NCI-H82 treated with DMSO at 0.1 percent for 48 hours (cell line): ENCODE results near the gene SLC6A7.

Experiments used
- DNase-seq: peaks from one replicate; lab custom pipeline; 2025; ENCODE audit not compliant: unreplicated experiment; lab: John Stamatoyannopoulos, UW

Gene SLC6A7

GRCh38 chr5:150189728-150190502 lies at the start of gene SLC6A7:
TSS of gene SLC6A7 (plus strand) at chr5:150190062. CDS start at chr5:150190328, 266 bp downstream.
- no peak for DNase-seq

GRCh38 chr5:150140830-150141229 lies 49.0 kb upstream of the SLC6A7 start:
- no peak for DNase-seq

DNA sequence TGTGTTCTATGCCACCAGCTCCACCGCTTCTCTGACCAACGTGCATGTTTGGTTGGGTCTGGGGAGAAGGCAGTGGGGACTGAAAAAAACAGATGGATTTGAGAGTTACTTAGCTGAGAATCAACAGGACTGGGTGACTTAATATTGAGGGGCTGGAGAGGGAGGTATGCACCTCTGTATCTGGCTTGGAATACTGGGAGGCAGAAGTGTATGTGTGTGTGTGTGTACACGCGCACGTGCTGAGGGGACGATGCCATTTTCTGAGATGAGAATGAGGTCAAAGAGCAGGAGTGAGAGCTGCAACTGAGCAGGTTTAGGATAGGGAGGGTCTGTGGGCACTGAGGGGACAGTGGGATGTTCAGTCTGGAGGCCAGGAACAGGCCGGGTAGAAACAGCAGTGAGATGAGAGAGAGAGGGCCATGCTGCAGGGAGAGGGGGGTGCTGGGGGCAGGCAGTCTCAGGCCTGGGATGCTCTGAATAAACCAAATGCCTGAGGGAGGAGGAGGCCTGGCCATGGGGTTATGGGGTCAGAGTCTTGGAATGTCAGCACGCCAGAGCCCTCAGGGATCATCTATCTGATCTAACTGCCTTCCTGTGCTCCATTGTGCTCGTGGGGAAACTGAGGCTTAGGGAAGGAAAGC lies 48.2 kb upstream of the SLC6A7 start:
- DNase-seq, result no peak

DNA sequence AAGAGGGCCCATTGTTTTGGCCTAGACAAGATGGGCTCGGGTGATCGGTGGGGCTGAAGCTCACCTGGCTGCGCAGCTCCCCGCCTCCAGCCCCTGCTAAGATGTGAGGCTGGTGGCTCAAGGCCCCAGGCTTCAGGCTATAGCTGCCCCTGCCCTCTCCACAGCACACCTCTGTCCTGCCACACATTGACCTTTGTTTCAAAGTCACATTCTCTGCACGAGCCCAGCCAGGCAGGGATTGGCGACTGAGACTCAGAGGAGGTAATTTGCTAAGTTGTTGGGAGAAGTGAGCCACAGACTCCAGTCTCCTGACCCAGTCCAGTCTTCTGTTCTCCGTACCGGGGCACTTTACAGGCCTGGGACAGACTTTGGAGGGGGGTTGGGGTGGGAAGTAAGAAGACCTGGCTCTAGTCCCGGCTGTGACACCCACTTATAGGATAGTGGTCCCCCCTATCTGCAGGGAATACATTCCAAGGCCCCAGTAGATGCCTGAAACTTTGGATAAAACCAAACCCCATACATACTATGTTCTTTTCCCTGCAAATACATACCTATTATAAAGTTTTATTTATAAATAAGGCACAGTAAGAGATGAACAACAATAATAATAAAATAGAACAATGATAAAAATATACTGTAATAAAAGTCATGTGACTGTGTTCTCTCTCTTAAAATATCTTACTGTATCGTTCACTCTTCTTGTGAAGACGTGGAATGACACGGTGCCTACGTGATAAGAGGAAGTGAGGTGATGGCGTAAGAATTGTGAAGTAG lies 47.5 kb upstream of the SLC6A7 start:
- DNase-seq, result no peak

DNA sequence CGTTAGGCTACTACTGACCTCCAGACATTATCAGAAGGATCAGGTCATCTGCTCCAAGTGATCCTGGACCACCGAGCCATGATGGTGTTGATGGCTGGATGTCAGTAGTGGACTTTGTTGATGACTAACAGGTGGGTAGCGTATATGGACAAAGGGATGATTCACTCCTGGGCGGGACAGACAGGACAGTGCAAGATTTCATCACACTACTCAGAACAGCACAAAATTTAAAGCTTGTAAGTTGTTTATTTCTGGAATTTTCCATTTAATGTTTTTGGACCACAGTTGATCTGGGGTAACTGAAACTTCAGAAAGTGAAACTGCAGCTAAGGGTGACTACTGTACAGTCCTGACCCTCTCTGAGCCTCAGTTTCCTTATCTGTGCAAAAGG lies 46.9 kb upstream of the SLC6A7 start:
- no peak for DNase-seq

DNA sequence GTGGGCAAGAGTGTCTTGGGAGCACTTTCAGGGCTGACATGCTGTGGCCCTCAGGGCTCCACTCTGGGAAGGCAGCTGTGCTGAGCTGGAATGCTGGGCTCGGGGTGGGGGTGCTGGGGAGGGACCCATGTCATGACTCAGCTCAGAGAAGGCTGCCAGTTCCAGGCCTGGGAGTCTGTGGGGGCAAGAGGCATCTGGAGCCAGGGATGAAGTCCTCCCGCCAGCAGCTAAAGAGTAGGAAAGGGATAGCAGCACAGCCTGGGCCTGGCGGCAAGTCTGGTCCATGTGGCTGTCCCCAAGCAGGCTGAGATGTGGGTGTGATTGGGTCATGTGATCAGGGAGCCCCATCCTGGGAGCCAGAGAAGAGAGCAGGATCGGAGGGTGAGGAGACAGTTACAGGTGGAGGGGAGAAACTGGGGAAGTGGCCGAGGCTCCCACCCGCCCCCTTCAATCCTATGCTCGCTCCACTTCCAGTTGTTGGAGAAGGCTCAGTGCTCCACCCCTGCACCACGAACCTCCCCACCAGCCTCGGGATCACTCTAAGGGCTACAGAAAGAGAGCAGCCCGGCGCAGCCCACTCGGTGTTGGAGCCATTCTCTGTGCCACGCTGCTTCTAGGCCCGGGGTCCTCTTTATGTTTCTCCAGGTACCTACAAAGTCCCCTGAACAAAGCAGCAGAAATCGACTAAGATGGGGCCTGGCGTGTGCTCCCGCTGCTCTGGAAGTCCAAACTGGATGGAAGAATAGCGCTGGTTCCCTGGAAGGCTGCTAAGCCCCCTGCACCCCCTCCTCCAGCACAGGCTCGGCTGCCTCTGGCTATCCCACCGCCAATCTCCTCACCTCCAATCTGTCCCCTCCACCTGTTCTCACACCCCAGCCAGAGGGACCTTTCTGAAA lies 46.3 kb upstream of the SLC6A7 start:
- no peak for DNase-seq

- no peak for DNase-seq
Measured at GRCh38 chr5:150144246-150144801, 45.5 kb upstream of the SLC6A7 start.

- DNase-seq, result no peak
Measured at GRCh38 chr5:150144879-150145278, 45.0 kb upstream of the SLC6A7 start.

GRCh38 chr5:150146235-150146634 lies 43.6 kb upstream of the SLC6A7 start:
- DNase-seq, result no peak

- DNase-seq, result no peak
Measured at GRCh38 chr5:150146862-150147601, 42.8 kb upstream of the SLC6A7 start.

- no peak for DNase-seq
Measured at GRCh38 chr5:150147670-150148069, 42.2 kb upstream of the SLC6A7 start.

DNA sequence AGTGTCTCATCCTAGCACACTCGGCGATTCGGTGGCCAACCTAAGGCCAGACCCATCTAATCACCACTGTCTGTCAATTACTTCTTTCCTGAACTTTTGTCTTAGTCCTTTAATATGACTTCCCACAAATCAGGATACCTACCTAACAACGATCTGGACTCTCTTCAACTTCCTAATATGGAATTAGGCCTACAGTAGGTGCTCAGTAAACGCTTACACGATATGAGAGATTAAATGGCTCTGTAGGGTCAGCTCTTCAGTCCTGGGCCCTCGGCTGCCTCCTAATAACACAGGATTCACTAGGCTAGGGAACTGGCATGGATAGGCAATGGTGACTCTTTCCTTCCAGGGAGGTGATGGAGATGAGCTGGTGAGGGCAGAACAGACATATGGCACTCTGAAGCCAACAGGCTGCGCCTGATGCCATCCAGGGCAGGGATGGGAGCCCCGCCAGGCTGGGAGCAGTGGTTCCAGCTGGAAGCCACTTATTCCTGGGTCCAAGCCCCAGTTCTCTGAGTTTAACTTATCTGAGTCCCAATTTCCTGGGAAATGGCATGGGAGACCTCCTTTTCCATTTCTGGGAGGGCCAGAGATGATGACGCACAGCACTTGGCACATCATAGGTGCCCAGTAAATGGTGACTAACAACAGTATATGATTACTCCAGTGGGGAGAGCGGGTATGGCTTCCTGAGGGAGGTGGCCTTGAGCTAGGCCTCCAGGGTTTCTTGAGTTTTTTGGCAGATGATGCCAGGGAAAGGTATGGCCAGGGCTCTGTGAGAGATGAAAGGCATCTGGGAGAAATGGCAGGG lies 41.5 kb upstream of the SLC6A7 start:
- DNase-seq, result no peak

GRCh38 chr5:150149618-150150017 lies 40.2 kb upstream of the SLC6A7 start:
- DNase-seq, result no peak

GRCh38 chr5:150152636-150153462 lies 37.0 kb upstream of the SLC6A7 start:
- DNase-seq, result no peak

DNA sequence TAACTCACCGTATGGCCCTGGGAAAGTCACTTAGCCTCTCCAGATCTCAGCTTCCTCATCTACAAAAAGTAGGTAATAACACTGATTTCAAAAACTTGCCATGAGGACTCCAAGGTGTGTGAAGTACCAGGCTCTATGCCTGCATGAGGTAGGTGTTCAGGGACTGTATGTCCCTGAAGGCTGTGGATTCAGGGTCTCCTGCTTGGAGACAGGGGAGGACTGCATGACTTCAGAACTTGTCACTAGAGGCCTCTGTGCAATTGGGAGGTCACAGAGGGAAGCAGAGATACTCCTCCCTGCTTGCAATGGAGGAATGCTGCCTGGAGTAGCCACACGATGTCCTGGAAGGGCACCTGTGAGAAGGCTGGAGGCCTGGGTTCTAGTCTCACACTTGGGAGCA lies 36.4 kb upstream of the SLC6A7 start:
- DNase-seq, result no peak

- no peak for DNase-seq
Measured at GRCh38 chr5:150153957-150154617, 35.8 kb upstream of the SLC6A7 start.

- no peak for DNase-seq
Measured at GRCh38 chr5:150154618-150155128, 35.2 kb upstream of the SLC6A7 start.
